ENCODE data around the gene ANKFY1.
"Not testable (repeated sequence)": the region's sequence is repeated elsewhere in the genome, so short reads cannot be mapped to it uniquely, and the experiment has no call there.

ANKFY1 gene

GRCh38 chr17:4215882-4216570, 47.8 kb downstream of the ANKFY1 start:
- no peak for DNase-seq (ENCODE audit: low read depth in 2 of 2)

GRCh38 chr17:4214157-4214556, 49.6 kb downstream of the ANKFY1 start:
- no peak for DNase-seq (ENCODE audit: low read depth in 2 of 2)

- DNase-seq (ENCODE audit: low read depth in 2 of 2) = no peak
Observed at GRCh38 chr17:4209611-4210010, 54.2 kb downstream of the ANKFY1 start.

GRCh38 chr17:4208238-4208637, 55.5 kb downstream of the ANKFY1 start:
- DNase-seq (ENCODE audit: low read depth in 2 of 2) = no peak

- DNase-seq (ENCODE audit: low read depth in 2 of 2) = no peak
Observed at GRCh38 chr17:4206962-4207361, 56.8 kb downstream of the ANKFY1 start.

GRCh38 chr17:4205917-4206316, 57.9 kb downstream of the ANKFY1 start:
- DNase-seq (ENCODE audit: low read depth in 2 of 2) = no peak

- no peak for DNase-seq (ENCODE audit: low read depth in 2 of 2)
Observed at GRCh38 chr17:4204710-4205173, 59.0 kb downstream of the ANKFY1 start.

- DNase-seq (ENCODE audit: low read depth in 2 of 2) = no peak
Observed at GRCh38 chr17:4204190-4204589, 59.6 kb downstream of the ANKFY1 start.

GRCh38 chr17:4201226-4201625, 62.6 kb downstream of the ANKFY1 start:
- DNase-seq (ENCODE audit: low read depth in 2 of 2) = no peak

- no peak for DNase-seq (ENCODE audit: low read depth in 2 of 2)
Observed at GRCh38 chr17:4199818-4200402, 63.9 kb downstream of the ANKFY1 start.

GRCh38 chr17:4198995-4199394, 64.8 kb downstream of the ANKFY1 start:
- DNase-seq (ENCODE audit: low read depth in 2 of 2) = no peak

- DNase-seq (ENCODE audit: low read depth in 2 of 2) = no peak
Observed at GRCh38 chr17:4195306-4195705, 68.5 kb downstream of the ANKFY1 start.

- no peak for DNase-seq (ENCODE audit: low read depth in 2 of 2)
Observed at GRCh38 chr17:4194796-4195195, 69.0 kb downstream of the ANKFY1 start.

GRCh38 chr17:4190791-4191190, 73.0 kb downstream of the ANKFY1 start:
- DNase-seq (ENCODE audit: low read depth in 2 of 2) = not testable (repeated sequence)

- no peak for DNase-seq (ENCODE audit: low read depth in 2 of 2)
Observed at GRCh38 chr17:4189280-4189679, 74.5 kb downstream of the ANKFY1 start.

- no peak for DNase-seq (ENCODE audit: low read depth in 2 of 2)
Observed at GRCh38 chr17:4188076-4188475, 75.7 kb downstream of the ANKFY1 start.

- DNase-seq (ENCODE audit: low read depth in 2 of 2) = no peak
Observed at GRCh38 chr17:4187076-4187475, 76.7 kb downstream of the ANKFY1 start.

GRCh38 chr17:4186357-4186881, 77.4 kb downstream of the ANKFY1 start:
- DNase-seq (ENCODE audit: low read depth in 2 of 2) = no peak

- DNase-seq (ENCODE audit: low read depth in 2 of 2) = no peak
Observed at GRCh38 chr17:4185656-4186055, 78.1 kb downstream of the ANKFY1 start.

- DNase-seq (ENCODE audit: low read depth in 2 of 2) = no peak
Observed at GRCh38 chr17:4184811-4185210, 79.0 kb downstream of the ANKFY1 start.

- no peak for DNase-seq (ENCODE audit: low read depth in 2 of 2)
Observed at GRCh38 chr17:4182043-4182442, 81.7 kb downstream of the ANKFY1 start.

GRCh38 chr17:4180791-4181190, 83.0 kb downstream of the ANKFY1 start:
- DNase-seq (ENCODE audit: low read depth in 2 of 2) = no peak

- DNase-seq (ENCODE audit: low read depth in 2 of 2) = no peak
Observed at GRCh38 chr17:4179071-4179470, 84.7 kb downstream of the ANKFY1 start.

Measured in activated CD8-positive, alpha-beta memory T cell treated with anti-CD3 and anti-CD28 coated beads for 4 hours (primary cell).